ENCODE data around the gene VOPP1.

GRCh38 chr7:55429835-55430499 is 142.3 kb downstream of the VOPP1 start:
- TF ChIP-seq CTCF (IDR thresholded peaks at IDR 0.05) (no peak), POLR2A (IDR thresholded peaks at IDR 0.05) (no peak)

Measured in uterus (tissue), 2 donors.